GM18507 (cell line): ENCODE data around the gene BICDL1.
A peak's percentile ranks its signal among the peaks of the same experiment; 100 is the strongest.

ENCODE experiments used
- DNase-seq: peaks from one replicate; pipeline ENCODE4 v3.0.0; 2011; ENCODE audit warnings: low read depth; ENCODE audit not compliant: insufficient read length; ENCODE audit errors: extremely low spot score
- FAIRE-seq: peaks from 2 replicates; lab custom pipeline; 2011; peaks lifted over from hg19 to GRCh38; lab: Jason Lieb, UNC

Gene BICDL1

DNA sequence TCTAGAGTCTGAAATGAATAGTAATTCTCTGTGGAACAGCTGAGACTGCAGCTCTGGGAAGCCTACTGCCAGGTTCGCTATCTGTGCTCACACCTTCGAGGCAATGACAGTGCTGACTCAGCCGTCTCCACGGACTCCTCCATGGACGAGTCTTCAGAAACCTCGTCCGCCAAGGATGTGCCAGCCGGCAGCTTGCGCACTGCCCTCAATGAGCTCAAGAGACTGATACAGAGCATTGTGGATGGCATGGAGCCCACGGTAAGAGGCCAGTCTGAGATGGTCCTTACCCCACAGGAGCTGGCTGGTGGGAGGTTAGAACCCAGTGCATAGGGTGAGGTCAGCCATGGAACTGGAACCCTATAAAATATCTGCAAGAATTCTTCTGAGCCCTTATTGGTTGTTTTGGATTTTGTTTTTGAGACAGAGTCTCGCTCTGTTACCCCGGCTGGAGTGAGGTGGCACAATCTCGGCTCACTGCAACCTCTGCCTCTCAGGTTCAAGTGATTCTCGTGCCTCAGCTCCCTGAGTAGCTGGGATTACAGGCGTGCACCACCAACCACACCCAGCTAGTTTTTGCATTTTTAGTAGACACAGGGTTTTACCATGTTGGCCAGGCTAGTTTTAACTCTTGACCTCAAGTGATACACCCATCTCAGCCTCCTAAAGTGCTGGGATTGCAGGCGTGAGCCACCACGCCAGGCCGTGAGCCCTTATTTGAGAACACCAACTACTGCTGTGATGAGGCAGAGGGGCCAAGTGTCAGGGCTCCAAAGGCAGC, 83.6 kb downstream of the BICDL1 start:
- DNase-seq (no peak), FAIRE-seq (no peak)

DNA sequence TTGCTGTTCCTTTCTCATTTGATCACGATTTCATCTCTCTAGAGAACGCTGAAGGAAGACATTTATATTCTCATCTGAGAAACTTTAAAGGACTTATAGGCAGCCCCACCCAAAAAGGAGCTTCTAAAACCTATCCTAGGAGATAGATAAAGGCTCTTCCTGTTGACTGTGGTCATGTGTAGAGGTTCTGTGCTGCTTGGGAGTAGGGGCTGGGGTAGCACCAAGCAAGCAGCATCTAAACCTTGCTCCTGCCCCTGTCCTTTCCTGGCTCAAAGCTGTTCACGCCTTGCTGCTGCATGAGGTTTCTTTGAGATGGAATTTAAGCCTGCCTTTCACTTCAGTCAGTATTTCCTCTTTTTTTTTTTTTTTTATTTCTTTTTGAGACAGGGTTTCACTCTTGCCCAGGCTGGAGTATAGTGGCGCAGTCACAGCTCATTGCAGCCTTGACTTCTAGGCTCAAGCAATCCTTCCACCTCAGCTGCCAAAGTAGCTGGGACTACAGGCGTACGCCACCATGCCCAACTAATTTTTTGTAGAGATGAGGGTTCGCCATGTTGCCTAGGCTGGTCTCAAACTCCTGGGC, 86.1 kb downstream of the BICDL1 start:
- DNase-seq (no peak), FAIRE-seq (no peak)

DNA sequence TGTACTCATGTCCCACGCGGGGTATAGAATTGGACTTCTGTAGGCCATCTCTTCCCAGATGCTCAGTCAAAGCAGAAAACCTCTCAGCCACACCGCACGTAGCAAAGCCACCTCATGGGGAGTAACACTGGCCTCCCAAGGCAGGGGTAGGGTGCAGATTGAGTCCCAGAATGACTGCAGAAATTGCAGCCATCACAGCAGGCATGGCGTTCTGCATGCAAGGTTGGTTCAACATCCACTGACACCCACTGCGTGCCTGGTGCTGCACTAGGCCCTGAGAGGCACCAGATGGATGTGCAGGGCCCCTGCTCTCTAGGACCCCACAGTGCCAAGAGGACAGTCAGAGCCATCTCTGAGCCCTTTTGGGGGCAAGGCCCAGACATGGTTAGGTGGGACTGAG, 87.6 kb downstream of the BICDL1 start:
- FAIRE-seq: no peak

DNA sequence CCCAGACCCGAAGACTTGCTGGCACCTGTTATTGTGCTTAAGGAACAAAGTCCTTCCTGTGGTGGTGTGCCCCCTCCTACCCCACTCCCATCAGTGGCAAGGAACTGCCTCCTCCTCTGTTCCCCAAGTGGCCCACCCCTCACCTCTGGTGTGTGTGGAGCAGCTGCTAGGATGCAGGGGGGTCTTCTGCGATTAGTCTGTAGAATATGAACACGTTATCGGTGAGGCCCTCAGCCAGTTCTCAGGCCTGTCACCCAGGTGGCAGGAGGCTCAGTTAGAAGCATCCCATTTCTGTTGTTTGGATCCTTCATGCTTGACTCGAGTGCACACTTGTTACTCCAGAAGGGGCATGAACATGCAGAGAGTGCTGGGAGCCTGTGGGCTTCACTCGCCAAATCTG, 88.2 kb downstream of the BICDL1 start:
- FAIRE-seq: no peak

More for the DNA sequence above, 87.6 kb downstream of the BICDL1 start:
- DNase-seq: no peak

DNA sequence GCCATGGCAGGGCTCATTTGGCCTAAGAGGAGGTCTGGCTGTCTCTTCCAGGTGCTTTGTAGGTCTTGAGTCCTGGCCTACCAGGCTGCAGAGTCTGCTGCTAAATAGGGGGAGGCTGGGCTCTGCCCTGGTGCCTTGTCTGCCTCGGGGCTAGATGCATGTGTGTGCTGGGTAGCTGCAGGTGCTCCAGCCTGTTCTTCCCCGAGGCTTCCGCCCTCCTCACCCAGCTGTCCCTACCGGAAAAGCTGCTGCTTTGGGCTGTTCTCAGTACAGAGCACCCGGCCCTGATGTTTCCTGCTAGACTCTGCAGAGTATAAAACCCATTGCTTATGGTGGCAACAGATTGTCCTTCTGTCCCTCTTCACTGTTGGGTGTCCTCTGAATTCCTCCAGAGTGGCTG, 89.8 kb downstream of the BICDL1 start:
- FAIRE-seq: no peak
- DNase-seq: no peak

More for the DNA sequence above, 88.2 kb downstream of the BICDL1 start:
- no peak for DNase-seq

DNA sequence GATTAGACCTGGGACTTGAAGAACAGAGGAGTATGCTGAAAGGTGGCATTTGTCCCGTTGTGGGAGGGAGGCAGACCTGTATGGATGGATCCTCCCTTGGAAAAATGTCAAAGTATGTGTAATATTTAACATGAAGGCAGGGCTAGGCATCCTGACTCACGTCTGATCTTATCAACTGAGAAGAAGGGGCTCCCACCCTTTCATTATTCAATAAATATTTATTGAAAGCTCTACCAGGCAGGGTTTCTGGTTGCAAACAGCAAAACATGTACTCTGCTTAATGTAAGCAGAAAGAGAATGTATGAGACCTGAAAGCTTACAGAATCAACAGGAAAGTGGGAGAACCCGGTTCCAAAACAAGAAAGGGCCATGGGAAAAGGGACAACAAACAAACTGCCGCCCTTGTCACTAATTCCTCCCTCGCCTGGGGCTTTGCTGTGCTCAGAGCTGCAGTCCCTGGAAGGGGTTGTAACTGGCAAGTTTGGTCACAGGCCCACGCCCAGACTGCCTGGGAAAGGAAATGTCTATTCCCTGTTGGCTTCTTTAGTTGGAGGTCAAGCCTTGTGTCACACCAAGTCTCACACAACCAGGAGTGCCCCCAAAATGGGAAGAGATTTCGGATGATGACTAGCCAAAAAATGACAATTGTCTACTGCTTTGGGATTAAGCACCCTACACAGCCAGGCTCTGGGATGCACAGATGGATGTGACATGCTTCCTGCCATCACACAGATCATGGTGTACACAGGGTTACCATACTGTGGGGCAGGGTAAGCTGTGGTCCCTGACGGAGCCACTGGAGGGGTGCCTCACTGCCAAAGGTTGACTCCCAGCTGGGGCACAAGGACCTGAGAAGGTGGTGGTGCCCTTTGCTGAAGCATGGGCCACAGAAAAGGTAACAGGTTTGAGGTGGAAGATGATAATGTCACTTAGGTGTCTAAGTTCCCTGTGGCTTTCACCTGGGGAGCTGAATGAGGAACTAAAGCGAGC, 90.7 kb downstream of the BICDL1 start:
- FAIRE-seq (no peak), DNase-seq (no peak)

DNA sequence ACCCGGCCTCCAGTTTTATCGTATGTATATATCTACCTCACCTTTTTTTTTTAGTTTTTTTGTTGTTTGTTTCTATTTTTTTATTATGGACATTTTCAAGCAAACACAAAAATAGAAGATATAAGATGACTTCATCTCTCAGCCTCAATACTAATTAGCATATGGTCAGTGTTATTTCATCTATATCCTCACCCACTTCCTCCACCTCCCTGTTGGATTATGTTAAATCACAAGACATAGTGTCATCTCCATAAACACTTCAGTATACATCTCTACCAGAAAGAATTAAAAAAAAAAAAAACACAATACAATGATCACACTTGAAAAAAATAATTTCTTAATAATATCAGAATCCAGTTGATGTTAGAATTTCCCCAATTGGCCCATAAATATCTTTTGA, 92.6 kb downstream of the BICDL1 start:
- DNase-seq: no peak
- FAIRE-seq: no peak

DNA sequence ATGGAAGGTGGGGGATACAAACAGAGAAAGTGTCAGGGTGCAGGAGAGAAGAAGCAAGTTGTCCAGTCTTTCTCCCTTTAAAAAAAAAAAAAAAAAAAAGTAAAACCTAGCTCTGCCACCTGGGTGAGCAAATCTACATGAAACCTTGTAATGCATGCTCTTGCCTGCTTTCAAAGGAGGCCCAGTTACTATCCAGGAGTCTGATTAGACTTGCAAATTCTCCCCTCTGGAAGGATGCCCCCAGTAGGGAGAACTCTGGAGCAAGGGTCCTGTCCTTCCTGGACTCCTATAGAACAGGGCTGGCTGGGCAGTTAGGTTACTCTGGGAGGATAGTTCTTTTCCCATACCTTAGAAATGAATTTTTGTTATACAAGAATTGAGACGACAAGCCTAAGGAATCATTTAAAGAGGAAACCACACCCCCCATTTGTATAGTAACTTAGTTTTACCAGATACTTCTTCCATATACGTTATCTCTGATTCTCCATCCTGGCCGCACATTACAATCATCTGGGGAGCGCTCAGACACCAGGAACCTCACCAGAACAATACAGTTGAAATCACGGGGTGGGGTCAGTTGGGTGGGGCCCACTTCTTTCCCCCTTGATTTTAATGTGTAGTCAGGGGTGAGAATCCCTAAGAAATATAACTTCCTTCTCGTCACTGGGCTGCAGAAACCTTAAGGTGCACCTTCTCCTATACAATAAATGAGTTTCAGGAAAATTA, 97.0 kb downstream of the BICDL1 start:
- FAIRE-seq (no peak), DNase-seq (no peak)

DNA sequence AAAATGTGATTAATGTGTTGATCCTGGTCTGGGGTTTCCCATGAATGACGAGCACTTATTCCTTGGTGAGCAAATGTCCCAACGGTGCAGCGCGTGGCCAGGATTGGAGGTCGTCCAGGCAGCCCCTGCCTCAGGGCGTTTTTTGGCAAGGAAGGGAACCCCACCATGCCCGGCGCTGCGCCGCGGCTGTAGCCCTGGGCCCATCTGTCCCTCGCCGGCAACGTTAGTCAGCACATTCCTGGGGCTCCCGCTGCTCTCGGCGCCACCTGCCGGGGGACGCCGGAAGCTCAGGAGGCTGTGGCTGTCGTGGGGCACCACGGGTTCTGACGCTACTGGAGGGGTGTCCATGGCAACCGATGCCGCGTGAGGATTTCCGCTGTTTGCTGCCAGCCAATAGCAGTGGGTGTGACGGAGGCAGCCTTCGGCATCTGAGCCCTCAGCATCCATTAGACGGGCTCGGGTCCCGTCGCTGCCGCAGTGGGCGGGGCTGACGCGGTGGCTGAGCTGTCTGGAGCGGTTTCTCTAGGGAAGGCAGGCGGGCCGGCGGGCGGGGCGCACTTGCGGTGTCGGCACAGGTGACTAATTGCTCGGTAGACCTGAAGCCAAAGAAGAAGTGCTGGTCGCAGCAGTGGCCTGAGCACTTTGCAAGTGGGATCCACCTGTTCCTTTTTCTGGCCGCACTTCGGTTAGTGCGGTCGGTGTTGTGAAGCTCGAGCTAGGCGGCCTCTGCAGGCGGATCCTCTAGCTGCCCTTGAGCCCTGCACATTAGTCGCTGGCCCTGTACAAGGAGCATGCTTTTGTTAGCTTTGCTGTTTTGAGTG, 98.0 kb downstream of the BICDL1 start:
- DNase-seq (peak; percentile 98), FAIRE-seq (peak; percentile 99)

DNA sequence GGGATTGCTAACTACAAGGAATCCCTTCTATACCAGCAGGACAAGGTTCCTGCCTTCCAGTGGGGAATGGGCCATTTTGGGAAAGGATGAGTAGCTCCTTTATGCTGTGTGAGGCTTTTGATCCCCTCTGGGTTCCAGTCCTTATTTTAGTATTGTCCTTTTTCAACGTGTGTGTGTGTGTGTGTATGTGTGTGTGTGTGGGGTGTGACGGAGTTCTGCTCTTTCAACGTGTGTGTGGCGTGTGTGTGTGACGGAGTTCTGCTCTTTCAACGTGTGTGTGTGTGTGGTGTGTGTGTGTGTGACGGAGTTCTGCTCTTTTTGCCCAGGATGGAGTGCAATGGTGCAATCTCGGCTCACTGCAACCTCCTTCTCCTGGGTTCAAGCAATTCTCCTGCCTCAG, 100.1 kb downstream of the BICDL1 start:
- DNase-seq (no peak), FAIRE-seq (no peak)

DNA sequence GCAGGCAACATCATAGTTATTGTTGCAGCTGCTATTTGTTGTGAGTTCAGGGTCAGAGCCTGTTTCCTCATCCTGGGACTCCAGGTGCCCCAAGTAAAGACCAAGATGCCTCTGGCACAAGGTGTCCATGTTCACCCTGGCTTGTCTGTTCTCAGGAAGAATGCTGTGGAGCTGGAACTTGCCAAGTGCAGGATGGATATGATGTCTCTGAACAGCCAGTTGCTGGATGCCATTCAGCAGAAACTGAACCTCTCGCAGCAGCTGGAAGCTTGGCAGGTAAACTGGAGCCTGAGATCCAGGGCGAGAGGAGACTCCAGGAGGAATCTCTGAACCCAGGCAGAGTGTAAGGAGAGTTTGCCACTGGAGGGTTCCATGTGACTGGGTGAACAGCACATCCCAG, 100.8 kb downstream of the BICDL1 start:
- no peak for FAIRE-seq
- no peak for DNase-seq

DNA sequence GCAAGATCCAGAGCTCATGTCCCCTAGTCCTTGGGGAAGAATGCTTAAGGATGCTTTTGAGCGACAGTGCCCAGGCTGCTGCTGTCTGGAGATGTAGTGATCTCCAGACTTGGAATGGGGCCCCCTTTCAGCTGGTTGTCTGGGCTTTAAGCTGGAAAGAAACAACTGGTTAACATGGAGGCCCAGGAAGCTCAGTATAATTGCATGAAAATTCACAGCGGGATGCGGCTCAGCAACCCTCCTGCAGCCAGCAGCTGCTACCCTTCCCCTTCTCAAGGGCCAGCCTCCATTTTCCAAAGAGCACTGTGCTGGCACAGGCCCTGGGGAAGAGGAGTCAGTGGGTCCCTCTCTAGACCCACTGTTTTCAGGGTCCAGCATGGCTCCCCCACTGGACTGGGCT, 101.2 kb downstream of the BICDL1 start:
- FAIRE-seq (no peak), DNase-seq (no peak)

DNA sequence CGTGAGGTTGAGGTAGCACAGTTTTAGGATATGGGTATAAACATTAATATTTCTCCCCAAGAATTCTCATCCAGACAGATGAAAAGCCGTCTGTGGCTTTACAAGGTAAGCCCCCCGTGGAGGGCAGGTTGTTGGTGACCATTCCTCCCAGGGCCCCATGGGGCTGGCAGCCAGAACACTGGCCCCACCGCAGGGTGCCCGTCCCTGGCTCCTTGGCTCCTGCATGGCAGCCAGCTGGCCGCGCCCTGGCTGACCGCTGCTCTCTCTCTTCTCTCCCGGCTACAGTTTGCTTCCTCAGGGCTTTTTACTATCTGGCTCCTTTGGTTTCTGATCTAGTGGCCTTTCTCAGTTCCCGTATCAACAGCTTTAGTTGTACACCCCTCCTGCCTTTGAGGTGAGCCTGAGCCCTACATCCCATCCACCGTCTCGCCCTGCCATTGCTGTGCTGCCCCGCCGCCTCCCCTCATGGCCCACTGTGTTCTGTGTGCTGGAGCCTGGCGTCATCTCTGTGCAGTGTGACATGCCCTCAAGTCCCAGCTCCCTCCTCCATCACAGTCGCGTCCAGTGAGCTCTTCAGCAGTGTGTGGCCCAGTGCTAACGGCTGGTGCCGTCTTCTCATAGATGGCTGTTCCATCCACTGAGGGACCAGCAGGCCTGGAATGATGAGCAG, 101.7 kb downstream of the BICDL1 start:
- DNase-seq (no peak), FAIRE-seq (no peak)

DNA sequence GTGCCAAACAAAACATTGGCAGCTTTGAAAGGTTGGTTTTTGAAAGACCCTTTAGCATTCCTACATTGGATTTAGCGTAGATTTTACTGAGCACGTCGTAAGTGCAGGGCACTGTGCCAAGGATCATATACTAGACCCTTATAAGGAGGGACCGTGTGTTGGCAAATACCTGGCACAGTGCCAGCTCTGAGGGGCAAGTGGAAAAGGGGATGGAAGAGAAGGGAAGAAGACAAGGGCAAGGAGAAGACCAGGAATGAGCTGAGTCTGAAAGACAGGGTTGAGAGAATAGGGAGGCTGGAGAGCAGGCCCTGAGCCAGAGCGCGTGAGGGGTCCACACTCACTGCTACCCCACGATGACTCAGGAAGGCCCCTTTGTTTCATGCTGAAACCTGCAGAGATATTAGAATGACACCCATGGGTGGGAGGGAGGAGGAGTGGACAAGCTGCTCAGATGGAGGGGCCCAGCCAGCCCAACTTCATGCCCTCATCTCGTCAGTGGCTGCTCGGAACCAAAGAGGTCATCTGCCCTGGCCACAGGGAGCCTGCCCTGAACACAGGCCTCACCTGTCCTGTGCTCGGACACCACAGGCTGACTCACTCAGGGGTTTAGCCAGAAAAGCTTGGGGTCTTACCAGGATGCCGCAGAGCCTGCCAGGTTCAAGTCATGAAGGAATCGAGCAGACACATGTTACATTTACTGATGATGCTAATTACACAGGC, 102.5 kb downstream of the BICDL1 start:
- FAIRE-seq (no peak), DNase-seq (no peak)

DNA sequence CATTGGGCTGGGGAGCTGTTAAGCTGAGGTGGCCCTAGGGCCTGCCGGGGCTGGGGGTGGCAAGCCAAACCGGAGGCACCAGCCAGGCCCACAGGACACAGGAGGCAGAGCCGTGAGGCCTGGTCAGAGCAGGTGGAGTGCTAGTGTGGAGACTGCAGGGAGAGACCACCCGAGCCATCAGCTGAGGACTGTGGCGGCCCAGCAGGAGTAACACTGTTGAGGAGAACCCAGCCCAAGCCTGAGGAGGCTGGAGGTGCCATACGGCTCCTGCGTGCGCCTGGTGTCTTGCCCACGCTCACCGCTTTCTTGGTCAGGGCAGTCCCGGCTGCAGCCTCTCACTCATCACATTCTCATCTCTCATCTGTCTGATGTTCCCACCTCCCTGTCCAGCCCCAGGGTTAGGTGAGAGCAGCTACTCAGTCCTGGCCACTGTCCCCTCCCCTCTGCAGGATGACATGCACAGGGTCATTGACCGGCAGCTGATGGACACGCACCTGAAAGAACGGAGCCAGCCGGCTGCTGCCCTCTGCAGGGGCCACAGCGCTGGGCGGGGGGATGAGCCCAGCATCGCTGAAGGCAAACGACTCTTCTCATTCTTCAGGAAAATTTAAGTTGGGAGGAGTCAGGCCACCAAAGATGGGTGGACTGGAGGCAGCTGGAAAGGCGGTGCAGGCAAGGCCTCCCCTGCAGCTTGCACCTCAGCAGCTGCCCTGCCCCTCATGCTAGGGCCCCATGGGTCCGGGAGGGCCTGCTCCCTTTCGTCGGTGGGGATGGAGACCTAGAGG, 103.7 kb downstream of the BICDL1 start:
- DNase-seq (no peak), FAIRE-seq (no peak)

DNA sequence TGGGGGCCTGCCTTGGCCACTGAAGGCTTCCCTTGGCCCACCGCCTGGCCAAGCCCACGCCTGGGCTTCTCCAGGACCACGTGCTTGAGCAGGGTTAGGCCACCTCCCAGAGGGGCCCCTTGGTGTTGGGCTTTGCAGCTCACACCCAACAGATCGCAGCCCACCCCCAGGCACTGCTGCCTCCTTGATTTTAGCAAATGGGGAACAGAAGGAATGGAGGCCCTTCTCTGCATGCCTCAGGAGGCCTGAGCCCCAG, 104.2 kb downstream of the BICDL1 start:
- DNase-seq (no peak), FAIRE-seq (no peak)
